ENCODE measurements around the gene RASGRF1.
"Not testable (repeated sequence)": the region's sequence is repeated elsewhere in the genome, so short reads cannot be mapped to it uniquely, and the experiment has no call there.

Gene RASGRF1

DNA sequence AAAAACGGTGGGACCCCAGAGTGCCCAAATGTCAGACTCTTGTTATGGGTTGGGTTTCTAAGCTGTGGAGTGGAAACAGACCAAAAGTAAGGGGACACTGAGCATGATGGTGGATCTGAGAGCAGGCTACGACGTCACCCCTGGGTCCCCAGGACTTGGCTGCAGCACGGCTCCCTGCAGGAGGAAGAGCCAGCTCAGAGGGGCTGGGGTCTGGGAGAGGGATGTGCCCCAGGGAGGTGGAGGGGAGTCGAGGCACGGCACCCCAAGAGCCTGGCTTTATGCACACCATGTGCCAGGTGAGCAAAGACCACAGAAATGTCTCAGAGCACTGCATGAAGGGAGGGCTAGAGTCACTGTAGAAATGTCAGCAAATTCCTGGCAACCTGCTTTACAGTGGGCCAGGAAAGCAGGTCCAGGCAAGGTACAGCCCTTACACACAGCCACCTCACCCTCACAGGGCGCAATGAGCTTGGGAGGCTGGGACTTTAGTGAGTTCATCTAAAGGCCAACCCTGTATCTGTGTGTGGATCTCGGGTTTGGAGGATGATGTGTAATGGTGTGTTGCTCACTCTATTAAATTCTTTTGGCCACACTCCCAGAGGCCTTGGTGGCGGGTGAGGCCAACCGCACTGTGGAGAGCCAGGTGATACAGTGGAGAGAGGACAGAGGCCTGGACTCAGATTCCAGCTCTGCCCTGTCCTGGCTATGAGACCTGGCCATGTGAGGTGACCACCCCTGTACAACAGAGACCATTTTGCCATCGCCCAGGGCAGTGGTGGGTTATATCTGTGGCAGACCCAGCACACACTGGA lies 159.8 kb downstream of the RASGRF1 start:
- peak; percentile 91 for DNase-seq (ENCODE audit: low spot score)

DNA sequence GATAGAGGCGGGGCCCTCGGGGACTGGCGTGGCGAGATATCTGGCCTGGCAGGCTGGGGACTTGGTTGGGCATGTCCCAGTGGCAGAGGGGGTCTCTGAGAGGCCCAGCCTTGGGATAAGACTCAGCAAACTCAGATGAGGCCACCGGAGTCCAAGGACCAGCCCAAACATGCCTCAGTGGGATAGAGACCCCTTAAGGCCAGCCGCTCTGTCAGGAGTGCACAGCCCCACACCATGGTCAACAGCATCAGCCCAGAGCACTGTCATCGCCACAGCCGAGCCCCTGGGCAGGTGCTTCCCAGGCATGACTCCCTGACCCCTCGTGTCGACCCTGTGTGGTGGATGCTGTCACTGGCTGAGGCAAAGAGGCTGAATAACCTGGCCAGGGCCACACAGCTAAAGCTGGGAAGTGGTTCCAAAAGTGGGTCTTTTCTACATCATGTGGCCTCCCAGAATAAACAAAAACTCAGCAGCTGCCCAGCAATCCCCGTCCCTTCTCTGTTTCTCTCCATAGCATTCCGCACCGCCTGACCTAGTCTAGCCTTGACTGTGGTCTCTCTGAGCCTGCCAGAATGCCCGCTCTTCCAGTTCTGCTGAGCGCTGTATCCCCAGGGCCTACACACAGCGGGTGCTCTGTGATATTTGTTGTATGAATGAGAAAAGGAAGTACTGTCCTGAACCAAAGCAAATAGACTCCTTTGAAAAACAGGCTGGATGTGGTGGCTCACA lies 160.9 kb downstream of the RASGRF1 start:
- no peak for DNase-seq (ENCODE audit: low spot score)

DNA sequence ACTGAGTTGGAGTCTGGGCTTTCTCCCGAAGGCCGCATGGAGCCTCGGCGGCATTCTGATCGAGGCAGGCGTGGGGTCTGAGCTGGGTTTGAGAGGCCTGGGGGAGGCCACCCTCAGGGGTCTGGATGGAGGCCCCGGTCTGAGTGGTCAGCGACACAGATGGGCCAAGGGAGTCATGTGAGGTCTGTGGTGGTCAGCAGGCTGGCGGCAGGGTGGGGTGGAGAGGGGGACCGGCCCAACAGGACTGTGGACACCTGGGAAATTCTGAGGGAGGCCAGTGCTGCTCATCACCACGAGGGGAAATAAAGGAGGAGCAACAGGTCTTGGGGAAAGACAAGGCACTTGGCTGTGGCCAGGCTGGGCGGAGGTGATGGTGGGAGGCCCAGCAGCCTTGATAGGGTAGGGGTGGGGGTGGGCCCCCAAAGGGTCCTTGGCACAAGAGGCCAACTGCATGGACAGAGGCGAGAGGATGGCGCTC lies 161.9 kb downstream of the RASGRF1 start:
- DNase-seq (ENCODE audit: low spot score), result no peak

DNA sequence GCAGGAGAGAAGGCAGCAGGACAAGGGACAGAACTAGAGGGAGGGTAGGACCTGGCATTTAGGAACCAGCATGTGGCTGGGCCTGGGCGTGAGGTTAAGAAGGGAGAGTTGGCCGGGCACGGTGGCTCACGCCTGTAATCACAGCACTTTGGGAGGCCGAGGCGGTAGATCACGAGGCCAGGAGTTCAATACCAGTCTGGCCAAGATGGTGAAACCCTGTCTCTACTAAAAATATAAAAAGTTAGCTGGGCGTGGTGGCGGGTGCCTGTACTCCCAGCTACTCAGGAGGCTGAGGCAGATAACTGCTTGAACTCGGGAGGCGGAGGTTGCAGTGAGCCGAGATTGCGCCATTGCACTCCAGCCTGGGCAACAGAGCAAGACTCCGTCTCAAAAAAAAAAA lies 162.4 kb downstream of the RASGRF1 start:
- not testable (repeated sequence) for DNase-seq (ENCODE audit: low spot score)

DNA sequence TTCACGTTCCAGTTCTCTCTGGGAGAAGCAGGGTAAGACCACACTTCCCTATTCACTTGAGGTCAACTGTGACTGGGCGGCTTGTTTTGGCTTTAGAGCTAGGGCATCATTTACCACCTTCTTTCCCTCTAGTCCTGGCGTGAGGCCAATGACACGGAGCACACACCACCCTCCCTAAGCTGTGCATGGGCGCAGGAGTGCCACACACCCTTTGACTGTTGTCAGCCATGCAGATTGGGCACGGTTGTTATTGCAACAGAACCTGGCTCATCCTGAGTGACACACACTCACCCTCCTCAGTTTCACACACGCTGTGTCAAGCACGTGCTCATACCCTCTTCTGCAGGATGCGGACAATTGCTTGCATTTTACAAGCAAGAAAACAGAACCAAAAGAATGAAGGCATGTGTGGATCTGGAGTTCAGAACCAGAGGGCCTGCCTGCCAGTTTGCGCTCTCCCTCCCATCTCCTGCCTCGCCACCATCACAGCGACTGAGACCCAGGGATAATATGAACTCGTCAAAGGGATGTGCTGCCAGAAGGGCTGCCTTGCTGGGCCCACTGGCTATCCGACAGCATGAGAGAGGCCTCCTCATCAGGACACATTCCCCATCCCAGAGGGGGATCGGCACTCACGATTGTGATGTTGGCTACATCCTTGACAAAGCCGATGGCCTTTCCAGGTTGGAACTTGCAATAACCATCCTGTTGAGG lies 163.3 kb downstream of the RASGRF1 start:
- no peak for DNase-seq (ENCODE audit: low spot score)

DNA sequence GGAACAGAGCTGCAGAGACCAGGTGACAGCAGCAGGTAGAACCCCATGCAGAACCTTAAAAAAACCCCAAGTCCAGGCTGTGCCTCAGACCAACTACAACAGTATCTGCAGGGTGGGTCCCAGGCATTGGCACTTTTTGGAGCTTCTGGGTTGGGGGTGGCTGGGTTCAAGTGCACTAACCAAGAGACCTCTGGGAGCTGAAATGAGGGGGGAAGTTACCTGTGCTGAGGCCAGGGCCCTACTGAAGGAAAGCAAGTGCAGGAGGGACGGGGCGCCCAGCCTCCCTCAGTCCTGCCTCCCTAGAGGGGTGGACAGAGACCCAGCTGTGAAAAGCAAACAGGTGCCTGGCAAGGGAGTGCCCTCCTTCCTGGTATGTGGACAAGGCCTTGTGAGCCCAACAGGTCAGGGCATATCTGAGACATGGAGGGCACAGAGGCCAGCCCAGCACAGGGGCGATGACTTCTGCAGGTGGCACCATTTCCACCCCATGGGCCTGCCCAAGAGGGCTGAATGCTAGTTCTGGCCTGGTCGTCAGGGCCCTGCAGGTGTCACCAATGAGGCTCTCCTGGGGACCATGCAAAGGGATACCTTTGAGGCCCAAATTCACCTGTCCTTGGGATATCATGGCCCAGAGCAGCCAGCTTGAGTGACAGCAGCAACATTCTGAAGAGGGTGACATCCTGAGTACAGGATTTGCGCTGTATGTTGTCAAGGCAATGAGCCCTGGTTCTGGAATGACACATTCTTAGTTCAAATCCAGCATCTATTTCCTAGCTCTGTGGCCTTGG lies 164.4 kb downstream of the RASGRF1 start:
- no peak for DNase-seq (ENCODE audit: low spot score)

DNA sequence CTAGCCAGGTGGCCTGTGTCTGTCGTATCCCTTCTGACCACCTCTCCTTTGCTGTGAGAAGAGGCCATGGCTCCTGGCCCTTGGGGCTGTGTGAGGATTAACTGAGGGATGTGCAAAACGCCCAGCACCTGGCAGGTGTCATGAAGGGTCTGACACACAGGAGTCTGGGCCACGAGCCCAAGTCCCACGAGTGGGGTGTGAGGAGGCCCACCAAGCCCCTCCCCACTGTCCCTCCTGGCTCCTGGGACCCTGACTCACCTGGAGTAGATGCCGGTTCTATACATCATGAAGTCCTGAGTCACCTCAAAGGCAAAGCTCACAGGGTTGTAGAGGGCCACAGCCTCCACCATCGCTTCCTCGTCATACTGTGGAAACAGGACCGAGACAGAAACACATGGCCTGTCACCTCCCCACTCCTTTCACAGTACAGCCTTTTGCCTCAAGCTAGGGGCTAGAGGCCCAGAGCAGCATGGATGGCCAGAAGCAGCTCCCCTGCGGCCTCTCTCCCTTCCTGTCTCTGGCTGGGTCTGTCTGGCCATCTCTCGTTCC lies 165.4 kb downstream of the RASGRF1 start:
- no peak for DNase-seq (ENCODE audit: low spot score)

DNA sequence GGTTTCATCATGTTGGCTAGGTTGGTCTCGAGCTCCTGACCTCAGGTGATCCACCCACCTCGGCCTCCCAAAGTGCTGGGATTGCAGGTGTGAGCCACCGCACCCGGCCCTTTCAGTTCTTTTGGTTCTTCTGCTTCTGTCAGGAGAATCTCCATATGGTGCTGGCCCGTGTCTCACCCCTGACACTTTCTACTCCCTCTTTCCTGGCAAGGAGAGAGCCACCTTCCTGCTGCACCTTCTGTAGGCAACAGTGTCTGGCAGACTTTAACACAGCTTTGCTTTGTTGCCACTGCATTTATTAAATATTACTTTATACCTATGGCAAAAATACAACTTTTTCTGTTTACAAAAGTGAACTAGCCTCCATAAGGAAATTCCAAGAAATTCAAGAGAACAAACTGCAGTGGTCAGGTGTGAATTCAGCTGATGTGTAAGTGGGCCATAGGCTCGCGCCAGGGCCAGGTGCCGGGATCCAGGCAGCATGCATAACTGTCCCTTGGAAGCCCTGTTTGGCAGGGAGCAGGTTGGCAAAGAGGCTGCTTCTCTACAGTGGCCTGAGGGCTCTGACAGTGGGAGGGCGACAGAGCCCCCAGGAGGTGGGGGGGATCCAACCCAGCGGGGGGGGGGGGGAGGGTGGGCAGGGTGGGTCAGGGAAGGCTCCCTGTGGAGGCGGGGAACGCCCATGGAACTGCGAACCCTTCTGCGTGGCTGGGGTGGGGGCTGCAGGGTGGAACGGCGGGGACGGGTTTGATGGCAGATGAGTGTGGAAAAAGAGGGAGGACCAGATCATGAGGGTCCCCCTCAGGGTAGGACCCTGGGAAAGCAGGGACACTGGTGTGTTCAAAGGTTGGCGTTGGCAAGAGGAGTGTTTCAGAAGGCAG lies 166.9 kb downstream of the RASGRF1 start:
- no peak for DNase-seq (ENCODE audit: low spot score)

DNA sequence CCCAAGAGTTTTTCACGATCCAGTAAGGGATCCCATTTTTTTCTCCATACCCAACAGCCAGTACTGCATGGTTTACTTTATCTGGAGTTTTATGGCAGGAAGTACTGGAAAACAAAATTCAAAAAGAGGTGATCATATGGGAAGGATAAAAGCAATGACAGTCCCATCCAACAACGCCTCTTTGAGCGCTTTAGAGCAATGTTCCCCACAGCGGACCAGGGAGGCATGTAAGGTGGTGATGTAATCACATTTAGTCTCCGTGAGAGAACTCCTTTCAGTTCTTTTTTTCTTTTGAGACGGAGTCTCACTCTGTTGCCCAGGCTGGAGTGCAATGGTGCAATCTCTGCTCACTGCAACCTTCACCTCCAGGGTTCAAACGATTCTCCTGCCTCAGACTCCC lies 167.6 kb downstream of the RASGRF1 start:
- no peak for DNase-seq (ENCODE audit: low spot score)

DNA sequence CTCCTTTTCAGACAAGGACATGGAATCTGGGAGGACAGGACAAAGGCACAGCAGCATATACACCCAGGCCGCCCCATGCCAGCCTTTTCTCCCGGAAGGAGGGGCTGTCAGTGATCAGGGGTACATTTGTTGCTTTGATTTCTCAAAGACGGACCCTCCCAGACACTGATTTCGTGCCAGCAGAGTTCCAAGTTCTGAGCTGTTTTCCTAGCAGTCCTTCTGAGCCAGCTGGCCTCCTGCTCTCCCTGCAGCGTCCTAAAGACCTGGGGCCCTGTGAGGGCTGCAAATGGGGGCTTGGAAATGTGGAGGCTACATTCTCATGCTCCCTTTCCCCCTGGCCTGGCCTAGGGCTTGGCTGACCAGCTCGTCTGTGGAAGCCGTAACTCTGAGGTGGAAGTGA lies 168.1 kb downstream of the RASGRF1 start:
- DNase-seq (ENCODE audit: low spot score), result no peak

DNA sequence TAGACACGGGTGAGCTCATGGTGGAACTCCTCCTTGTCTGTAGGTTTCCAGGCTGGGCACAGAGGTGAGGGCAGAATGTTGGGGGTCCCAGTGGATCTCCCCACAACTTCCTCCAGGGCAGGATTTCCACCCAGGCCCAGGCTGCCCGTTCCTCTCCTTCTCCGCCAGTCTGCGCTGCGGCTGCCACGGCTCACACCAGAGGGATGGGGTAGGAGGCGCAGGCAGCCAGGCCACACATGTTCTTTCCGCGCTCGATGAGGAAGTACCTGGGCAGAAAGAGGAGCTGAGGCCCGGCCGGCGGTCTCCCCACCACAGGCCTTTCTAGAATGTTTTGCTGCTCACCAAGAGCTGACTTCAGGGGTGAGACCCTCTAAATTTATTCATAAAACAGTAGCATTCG lies 168.6 kb downstream of the RASGRF1 start:
- DNase-seq (ENCODE audit: low spot score), result no peak

DNA sequence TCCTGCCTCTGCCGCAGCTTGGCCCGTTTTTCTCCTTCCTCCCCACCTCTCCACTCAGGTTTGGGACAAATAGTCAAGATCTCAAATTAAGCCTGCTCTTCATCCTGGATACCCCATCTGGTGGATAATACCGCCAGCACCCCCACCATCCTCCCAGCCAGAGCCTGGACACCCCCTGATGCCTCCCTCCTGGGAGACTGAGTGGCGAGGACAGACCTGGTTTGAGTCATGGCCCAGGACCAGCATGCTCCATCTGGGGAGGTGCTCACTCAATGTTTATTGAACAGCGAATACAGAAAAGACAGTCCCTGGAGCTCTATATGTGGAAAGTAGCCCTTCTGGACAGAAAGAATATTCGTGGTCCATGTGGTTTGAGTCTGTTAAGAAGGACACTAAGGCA lies 169.1 kb downstream of the RASGRF1 start:
- no peak for DNase-seq (ENCODE audit: low spot score)

DNA sequence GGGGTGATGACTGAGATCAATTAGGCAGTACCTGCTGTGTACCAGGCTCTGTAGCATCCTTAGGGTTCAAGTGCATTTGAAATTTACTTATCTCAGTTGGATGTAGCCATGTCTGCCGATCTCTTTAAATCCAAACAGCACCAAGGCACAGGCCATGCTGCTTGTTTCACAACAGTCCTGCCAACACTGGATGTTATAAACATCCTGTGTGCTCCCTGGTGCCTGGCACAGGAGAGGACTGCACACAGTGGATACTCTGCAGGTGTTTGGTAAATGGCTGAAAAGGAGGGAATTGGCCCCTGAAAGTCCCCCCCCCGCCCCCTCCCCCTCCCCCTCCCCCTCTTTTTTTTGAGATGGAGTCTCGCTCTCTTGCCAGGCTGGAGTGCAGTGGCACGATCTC lies 172.7 kb downstream of the RASGRF1 start:
- no peak for DNase-seq (ENCODE audit: low spot score)

DNA sequence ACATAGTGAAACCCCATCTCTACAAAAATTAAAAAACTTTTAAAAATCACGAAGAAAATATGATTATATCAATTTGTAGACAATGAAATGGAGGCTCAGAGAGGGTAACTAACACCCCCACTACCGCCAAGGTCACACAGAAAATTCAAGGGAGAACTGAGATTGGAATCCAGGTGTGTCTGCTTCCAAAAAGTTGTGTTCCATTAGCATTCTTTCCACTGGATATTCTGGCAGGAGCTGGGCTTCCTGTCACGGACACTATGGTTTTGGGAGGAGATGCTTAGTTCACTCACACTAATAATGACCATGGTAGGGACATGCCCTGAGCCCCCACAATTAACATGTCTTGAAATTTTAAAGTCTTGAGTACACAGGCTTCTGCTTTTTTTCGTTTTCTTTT lies 174.5 kb downstream of the RASGRF1 start:
- DNase-seq (ENCODE audit: low spot score), result peak; percentile 13

DNA sequence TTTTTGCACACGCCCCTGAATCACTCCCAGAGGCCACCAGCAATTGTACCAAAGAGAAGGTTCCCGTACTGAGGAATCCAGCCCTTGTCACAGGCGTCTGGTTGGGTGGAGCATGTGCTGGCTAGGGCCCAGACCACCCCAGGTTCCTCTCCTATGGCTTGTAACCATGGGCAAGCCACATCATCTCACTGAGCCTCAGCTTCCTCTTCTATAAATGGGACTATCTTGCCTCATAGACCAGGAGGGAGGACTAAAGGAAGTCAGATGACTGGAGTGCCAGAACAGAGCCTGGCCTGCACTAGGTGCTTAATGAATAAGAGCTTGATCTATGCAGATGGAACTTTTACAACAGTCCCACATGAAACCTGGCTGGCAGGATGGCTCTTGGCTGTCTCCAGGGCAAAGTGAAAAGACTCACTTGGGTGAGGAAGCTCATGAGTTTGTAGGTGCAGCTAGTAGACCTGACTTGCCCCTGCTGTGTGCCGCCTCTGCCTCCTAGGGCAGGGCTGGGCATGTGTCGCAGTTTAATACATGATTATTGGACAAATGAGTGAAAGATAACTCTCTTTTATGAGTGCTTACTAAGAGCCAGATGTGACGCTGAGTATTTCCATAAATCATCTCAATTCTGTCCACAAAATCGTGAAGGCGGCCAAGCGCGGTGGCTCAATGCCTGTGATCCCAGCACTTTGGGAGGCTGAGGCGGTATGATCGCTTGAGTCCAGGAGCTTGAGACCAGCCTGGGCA lies 175.1 kb downstream of the RASGRF1 start:
- DNase-seq (ENCODE audit: low spot score), result peak; percentile 50

DNA sequence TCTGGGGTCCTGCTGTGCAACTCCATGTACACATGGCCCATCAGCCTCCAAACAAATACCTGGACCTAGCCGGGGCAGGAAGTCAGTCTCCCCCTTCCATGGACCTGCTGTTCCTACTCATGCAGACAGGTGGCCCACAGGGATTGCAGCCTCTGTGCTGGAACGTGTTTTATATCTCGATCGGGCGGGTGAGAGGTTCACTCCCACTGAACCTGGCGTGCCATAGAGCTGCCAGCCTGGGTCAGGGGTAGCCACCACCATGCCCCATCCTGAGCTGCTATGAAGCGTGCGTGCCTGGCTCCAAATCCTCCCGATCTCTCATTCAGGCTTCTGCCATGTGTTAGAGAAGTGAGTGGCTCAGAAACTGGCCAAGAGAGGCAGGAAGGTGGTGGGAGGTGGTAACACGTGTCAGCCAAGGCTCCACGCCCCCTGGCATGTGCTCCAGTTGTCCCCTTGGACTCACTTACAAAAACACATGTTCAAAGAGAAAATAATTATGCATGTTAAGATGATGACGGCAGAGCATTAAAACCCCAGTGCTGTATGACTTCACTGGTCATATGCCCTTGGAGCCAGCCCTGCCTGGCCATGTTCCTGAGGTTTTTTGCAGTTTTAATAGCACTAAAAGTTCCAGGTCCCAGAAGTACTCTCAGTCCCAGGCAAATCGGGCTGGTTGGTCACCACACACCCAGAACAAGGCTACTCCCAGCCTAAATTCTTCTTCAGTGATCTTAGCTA lies 176.4 kb downstream of the RASGRF1 start:
- peak; percentile 48 for DNase-seq (ENCODE audit: low spot score)

DNA sequence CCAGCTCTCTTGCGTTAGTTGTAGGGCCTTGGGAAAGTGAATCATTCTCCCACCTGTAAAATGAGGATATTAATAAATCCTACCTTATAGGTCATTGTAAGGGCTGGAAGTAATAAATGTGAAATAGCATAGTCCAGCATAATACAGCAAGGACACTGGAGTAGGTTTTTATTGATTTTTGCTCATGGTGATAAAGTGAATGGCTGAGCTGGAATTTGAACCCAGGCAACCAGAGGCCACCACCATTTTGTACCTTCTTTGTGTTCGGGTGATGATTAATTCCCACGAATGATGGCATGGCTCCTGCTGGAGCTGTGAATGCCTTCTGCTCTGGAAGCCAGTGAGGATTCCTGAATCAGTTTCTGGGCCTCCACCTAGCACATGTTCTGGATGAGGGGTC lies 177.6 kb downstream of the RASGRF1 start:
- no peak for DNase-seq (ENCODE audit: low spot score)

DNA sequence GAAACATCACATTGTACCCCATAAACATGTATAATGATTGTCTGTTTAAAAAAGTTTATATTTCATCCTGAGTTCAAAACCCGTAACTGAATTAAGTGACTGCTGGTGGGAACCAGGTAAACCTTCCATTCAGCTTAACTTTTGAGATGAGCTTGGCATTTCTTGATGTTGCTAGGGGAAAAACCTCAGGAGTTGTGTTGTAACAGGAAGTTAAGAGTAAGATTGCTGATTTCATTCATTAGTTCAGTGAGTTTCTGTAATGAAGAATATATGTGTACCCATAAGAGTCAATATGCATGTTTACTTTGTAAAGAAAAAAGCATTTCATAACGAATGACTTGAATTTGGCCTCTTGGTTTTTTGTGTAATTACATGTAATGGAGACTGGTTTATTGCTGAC lies 178.3 kb downstream of the RASGRF1 start:
- no peak for DNase-seq (ENCODE audit: low spot score)

DNA sequence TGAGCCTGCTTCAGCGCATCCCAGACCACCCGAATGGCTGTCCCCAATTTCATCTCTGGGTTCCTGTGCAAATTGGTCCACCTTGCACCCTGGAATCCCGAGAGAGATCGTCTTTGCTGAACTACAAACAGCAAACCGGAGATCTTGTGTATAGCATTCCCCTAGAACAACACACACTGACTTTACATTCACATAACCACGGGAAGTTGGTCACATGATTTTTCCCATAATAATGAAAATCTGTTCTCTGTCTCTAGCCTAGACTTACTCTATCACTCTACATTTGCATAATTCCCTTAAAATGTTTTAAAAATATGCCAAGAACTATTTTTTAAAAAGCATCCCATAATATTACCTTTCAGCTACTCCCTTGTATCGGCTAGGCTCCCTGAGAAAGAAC lies 180.3 kb downstream of the RASGRF1 start:
- DNase-seq (ENCODE audit: low spot score), result no peak

Data from AG20443 (cell line).